ENCODE results near the gene SLX4IP.

SLX4IP gene

DNA sequence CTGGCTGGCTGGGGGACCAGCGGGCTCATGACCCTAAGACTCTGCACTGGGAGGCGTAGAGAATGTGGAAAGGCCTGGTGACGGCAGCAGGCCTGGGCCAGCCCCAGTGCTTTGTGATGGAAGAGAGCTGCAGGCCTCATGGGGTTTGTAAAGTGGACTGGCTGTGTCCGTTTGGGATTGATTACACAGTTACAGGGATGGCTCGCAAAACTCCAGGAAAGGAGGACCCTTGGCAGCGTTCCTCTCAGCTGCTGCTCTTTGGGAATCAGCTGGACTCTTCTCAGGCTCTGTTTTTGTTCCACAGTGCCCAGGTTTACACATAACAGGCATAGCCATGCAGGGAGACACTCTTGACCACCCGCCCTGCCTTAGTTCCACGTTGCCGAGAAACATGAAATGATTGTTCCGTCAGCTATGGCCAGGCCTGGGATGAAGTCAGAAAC, 89.0 kb downstream of the SLX4IP start:
- DNase-seq, result no peak

DNA sequence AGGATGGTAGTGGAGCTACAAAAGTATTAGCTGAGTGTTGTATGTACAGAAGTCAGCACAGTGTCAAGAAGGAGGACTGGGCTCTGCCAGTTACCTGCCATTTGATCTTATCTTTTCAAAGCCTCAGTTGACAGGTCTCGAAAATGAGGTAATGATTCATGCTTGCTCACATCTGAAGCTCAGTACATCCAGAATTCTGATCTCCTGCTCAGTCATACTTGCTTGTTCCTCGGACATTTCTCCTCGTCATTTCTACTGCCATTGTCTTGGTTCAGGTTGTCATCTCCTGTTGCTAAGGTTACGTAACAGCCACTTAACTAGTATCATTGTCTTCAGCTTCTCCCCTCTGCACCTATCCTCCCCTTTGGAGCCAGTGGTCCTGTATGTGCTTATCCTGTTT, 89.5 kb downstream of the SLX4IP start:
- DNase-seq, result no peak

DNA sequence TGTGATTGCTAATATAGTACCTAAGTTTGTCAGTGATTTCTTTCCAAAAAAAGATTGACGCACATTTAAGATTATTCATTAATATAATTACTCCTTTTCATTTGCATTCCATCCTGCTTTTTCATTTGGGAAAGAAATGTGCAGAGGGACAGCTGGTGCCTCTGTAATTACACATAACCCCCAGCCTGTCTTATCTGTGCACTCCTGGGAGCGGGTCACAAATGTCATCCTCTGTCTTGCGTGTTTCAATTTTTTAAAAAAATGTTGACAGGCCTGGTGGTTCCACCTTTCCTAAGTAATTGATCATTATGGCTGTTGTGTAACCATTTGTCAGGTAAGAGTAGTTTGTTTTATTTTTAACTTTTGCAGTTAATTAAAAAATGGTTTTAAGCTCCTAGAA, 92.7 kb downstream of the SLX4IP start:
- DNase-seq, result no peak

DNA sequence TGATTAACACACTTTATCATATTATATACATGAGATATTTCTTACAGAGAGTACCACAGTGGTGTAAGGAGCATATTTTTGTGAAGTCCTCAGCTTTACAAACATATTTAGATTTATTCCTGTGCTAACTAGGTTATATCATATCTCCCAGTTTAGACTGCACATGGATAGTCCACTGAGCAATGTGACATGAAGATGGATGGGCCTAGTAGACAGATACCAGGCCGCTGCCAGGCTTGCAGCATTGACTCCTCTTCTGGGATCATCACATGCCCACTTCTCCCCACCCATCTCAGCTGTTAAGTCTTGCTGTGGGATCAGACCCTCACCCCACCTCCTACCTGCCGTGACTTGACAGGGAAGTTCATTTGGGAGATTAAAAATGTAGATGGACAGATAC, 95.8 kb downstream of the SLX4IP start:
- DNase-seq, result no peak

DNA sequence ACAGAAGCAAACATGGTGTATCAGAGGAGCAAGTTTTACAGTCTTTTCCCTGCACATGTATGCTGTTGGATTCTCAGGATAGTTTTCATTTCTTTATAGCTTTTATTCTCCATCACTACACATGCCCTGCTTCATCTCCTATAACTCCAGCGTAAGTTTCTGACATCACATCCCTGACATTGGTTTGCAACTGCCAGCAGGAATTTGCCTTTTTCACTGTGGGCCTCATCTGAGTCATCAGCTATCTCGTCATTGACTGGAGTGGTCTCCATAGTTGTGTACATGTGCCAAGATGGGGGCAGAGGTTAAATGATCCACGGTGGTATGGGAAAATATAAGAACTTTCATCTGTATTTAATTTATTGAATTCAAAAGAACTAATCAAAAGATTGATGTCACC, 96.7 kb downstream of the SLX4IP start:
- no peak for DNase-seq

DNA sequence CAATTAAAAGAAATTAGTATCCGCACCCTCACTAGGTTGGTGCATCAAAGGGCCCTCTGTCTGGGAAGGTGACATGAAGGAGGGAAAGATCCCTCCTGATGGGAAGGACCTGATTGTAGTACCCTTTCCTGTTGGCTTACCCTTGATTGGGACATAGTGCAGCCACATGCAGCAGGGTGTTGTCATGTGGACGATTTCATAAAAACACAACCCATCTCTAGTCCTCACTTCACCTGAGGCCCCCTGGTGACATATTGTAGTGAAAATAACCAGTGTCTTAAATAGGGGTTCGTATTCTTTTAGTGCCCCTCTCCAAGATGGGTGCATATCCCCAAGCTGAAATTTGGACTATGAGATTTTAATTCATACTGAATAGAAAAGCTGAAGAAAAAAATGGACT, 97.3 kb downstream of the SLX4IP start:
- DNase-seq, result no peak

DNA sequence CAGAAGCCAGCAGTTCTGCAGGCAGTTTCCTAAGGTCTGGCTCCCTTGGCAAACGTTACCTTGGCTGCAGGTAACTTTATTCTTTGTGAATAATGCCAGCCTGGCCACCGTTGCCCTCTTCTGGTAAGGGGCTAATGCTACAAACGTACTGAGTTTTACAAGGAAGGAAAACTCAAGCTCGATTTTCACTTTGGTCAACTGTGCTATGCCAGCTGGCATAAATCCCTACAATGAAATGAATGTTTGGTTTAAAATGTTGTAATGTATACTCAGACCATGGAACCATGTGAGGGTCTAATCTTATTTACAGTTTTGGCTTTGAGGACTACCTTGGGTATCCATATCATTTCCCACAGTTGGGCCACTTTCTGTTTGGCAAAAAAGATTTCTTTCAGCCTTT, 101.4 kb downstream of the SLX4IP start:
- DNase-seq, result no peak

DNA sequence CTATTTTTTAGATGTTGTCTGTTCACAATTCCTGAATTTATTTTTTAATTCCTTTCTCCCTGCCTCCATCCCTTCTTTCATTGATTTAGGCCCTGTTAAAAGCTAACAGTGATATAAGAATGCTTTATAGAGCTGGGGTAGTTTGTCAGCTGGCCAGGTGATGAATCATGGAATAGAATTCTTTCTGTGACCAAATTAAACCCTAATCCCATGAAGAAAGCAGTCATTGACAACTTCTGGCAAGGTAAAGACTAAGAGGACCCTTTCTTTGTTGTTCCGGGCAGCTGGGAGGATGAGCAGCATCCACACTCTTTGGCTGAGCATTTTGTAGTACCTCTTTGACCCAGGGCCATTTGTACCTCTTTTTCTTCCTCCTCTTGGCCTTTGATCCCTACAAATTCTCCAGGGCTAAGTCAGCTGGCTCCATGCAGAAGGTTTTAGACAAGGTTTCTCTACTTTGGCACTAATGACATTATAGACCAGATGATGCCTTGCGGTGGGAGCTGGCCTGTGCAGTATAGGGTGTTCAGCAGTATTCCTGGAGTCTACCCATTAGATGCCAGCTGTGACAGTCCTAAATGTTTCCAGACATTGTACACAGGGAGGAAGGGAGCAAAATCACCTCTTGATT, 102.9 kb downstream of the SLX4IP start:
- DNase-seq, result no peak

DNA sequence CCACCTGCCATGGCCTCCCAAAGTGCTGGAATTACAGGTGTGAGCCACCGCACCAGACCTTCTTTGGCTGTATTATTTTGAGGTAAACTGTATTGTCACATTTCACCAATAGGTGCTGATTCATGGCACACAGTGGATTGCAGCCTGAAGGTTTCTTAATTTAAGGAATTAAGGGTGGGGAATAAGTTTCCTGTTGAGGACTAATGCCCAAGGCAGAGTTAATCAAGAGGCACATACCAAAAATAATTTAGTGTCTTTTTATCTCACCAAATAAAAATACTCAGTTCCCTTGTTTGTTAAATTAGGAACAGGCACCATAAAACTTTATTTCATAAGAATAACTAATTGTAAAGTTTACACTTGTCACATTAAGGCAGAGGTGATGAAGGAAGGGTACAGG, 103.7 kb downstream of the SLX4IP start:
- DNase-seq, result no peak

DNA sequence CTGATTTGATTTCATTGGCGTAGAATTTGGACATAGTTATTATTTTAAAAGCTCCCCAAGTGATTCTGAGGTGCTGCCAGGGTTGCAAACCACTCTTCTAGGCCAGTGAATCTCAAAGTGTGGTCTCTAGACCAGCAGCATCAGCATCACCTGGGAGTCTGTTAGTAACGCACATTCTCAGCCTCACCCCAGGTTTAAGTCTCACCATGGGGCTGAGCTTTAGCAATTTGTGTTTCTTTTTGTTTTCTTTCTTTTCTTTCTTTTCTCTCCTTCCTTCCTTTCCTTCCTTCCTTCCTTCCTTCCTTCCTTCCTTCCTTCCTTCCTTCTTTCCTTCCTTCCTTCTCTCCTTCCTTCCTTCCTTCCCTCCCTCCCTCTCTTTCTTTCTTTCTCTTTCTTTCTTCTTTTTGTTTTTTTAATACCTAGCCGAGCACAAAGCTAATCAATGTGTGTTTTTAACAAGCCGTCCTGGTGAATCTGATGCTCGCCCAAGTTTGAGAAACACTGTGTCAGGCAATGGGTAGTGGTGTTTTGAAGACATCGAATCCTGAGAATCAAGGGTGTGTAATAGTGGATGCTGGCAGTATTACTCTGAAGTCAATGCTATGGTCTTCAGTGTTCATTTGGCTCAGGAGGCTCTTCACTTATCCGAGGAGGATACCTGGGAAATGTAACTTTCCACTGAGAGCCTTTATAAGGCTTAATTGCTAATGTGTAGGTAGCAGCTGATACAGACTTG, 104.9 kb downstream of the SLX4IP start:
- no peak for DNase-seq

DNA sequence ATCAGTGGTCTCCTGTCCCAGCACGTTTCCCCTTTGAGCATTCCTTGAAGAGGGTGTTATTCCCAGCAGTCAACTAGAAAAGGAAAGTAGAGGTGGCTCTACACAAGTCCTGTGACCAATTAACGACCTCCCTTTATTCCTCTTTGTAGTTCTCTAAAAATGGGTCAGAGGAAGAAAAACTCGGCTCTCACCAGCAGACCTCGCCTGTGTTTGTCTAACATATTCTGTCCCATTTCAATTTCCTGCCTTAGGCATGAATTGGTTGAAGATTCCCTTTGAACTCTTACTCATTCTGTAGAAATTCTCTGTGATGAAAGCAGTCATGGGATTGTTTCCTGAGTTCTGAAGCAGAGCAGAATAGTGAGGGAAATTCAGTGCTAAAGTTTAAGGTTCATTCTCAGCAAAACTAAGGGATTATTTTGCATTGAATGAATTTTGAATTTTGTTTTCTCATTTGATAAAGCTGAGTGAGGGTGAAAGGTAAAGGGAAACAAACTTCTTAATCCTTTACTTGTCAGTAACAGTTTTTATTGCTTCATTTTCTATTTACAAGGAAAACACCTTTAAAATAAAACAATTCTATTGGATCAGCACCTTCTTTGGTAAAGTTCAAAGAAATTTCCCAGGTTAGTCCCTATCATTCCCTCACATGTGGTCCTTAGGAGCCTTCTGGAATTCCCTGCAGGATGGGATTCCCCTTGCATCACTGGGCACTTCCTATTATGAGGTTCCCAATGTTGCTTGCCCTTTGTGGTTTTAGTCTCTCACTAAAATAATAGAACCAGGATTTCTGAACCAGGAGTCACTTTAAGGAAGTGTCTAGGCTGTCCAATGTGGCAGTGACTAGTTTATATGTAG, 105.8 kb downstream of the SLX4IP start:
- no peak for DNase-seq

DNA sequence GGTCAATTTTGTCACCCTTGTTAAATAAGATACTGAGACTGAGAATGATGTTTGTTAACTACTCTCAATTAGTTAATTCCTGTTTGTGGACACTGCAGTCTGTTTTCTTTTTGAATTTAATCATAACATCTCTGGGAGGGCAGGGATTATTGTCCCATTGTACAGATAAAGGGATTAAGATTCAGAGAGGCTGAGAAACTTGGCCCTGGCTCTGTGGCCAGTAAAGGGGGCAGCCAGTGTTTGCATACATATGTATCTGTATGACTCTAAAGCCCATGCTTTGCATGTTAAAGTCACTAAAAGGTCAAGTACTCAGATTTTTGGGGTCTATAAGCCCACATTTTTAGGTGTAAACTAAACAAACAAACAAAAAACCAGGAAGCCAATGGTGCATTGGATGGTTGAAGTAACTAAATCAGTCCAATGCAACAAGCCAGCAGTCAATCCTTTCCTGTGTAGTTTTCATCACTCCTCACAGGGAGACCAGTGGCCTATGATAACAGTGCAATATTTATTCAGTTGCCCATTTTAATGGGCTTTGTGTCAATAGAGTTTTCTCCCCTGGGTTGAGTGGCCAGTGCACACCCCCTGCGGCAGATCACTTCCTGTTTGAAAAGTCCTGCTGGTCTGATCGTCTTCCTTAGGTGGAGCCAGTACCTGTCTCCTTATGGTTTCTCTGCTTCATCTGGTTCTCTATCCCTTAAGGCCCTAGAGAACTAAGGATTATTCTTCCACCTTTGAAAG, 106.7 kb downstream of the SLX4IP start:
- DNase-seq, result no peak

DNA sequence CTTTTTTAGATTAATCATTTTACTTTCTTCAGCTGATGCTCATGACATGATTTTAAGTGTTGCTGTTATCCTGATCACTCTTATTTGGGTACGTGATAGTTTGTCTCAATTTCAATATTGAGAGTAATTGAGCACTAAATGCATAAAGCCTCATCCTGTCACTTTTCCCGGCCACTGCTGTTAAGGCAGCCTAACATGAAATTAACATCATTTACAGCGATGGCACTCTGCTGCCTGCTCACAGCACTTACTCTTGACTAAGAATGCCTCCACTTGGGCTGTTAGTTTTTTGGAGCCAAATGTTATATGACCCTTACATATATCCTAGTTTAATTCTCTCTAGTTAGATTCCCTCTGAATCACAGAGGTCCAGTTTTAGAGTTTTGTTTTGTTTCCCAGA, 107.3 kb downstream of the SLX4IP start:
- DNase-seq, result no peak

DNA sequence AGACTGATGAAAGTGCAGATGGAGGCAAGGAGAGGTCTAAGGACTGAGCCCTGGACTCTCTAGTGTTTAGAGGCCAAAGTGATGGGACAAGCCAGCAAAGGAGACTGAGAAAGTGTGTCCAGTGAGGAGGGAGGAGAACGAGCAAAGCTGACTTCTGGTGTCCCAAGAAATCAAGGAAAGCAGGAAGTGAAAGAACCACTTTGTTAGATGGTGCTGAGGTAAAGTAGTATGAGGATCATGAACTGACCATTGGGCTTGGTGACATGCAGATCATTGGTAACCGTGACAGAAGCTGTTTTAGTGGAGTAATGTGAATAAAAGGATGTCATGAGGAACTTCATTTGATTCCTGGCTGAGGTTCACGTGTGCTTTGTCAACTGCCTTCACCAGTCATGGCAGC, 108.4 kb downstream of the SLX4IP start:
- no peak for DNase-seq

DNA sequence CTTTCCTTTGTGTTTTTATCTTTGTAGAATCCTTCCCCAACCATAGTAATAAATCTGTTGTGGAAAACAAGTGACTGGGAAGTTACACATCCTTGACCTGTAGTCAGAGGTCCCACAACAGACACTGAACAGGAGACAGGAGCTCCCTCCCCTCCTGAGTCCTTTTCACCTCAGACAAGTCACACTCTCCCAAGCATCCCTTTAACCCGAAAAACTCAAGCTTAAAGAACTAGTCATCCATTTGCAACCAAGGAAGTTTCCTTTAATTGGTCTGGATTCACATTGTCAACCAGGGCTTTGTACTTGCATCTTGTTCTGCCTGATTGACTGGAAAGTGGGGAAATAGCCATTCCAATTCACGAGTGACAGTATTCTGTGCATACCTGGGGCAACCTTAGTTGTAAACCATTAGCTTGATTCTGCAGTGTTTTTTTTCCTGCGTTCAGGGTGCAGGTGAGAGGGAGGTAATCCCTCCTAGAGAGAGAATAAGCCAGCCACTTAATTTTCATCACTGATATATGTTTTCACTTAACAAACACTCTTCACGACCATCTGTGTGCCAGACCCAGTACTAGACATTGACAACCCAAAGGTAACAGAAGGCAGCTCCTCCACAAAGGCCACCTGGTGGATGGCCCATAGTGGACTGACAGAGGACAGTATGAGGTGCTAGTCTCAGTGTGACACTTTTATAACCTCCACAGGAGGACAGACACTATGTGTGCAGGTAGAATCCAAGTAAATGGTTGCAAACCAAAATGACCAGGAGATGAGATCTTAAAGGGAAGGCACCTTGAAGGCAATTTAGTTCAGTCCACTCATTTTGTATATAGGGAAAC, 112.4 kb downstream of the SLX4IP start:
- no peak for DNase-seq

DNA sequence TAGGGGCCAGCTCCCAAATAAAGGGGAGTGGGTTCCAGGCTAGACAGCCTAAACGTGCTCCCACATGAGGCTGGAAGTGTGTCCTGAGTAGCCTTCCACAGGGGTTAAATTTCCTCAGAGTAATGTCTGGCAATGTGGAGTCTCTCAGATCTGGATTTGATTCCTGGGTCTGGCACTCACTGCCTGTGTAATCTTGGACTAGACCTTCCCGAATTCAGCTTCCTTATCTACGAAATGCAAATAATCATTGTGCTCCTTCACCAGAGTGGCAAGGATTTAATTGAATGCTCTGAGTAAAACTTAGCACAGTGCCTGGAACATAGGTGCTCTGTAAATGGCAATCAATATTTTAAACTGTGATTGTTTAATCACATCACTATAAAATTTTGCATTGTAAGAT, 114.4 kb downstream of the SLX4IP start:
- no peak for DNase-seq

DNA sequence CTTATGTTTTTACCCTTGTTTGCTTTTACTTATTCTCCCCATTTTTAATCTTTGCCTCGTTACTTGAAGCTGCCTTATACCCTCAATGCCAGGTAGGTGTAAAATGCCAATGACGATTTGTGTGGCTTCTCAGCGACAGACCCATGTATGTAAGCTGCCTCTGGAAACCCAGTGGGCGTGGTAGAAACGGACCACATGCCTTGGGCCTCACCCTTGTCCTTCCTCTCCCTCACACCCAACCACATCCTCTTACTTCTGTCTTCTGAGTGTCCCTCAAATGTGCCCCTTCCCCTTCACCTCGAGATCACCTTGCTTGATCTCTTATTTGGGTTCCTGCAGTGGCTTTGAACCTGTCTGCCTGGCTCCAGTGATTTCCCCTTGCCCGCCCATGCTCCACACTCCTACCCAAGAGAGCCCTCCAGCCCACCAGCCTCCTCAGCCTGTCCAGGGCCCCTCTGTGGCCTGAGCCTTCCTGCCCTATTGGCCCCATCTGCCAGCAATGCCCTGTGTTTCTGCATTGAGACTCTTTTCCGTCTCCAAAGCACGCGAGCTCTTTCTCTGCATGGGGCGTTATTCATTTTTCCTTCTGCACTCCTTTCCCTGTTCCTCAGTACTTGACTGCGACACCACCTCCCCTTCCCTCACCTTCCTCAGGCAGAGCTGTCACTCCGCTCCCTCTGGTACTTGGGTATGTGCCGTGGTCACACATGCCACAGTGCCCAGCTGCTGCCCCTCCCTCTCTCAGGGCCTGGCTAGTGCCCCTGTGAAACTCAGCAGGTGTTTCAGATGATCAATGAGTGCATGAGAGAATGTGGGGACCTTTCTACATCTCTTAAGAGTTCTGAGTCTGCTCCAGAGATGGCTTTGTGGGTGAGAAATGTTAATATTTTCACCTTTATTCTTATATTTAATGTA, 115.4 kb downstream of the SLX4IP start:
- DNase-seq, result no peak

DNA sequence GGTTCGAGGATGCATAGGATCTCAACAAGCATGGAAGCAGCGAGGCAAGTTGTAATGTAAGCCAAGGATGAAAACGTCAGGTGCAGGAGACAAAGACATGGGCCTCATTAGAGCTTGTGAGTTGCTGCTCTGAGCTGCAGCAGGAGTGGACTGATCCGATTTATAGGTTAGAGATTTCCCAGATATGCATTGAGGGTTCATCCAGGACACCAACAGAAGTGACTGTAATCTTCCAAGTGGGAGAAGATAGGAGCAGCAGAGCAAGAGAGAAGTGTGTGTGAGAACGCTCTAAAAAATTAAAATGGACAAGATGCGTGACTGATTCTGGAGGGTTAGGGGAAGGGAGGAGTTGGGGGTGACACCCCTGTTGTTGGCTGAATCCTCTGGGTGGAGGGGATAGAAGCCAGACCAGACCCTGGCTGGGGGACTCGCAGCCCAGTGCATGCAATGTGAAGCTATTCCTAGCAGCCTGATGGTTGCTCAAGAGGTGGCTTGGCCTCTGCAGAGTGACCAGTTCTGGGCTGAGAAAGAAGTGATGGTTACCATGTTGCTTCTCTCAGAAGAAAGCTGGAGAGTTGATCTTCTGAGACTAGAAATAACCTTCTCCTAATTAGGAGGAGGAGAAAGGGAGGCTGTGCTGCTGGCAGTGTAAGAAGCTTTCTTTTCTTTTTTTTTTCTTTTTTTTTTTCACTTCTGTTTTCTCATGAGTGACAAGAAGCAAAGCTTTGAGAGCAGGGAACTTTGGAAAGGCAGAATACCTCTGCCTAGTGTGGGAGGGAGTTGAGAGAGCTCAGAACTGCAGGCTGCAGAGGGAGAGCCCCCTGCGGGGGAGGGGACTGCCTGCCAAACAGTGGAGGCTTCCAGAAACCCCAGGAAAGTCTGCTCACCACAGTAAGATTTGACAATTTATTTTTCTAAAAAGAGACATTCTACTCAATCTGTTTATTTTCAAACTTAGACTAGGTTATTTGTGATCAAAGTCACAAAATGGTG, 116.9 kb downstream of the SLX4IP start:
- DNase-seq, result no peak

DNA sequence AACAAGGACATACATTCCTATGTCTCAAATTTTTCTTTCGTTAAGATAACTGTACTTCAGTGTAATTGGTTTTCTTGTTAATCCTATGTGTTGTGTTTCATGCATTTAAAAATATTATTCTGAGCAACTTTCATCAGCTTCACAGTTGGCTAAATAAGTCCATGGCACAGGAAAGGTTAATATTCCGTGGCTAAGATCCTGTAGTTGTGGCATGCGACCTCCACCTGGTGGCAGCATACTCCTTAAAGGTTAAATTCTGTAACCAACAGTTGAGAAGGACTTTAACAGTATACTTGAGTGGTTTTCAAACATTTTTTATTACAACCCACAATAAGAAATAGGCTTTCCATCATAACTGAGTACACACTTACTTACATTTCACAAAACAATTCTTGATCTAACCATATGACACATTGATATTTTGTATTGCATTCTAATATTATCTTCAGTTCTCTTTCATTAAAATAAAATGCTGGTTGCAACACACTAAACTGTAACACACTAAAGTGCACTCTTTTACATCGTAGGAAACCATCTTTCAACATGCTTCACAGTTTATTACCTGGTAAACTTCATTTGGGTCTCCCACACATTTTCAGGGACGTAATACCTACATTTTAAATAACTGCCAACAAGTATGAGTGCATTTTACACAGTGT, 118.3 kb downstream of the SLX4IP start:
- peak; percentile 29 for DNase-seq
